GM23338 (cell line): ENCODE measurements around the gene KRTAP5-4.

Experiments used
- CTCF ChIP-seq, 2 experiments: fragments of 200-600 bp in 1 of 2; sonication (generic) in 1 of 2; conservative IDR thresholded peaks; 2 replicates each; pipeline versions ENCODE4 v1.5.1 to v1.6.1; 2016 to 2017; ENCODE audit warnings: antibody characterized with exemption in 2 of 2, low read depth in 2 of 2, mild to moderate bottlenecking in 2 of 2, moderate library complexity in 1 of 2
- EZH2 ChIP-seq: fragments of 200-600 bp; sonication (generic); IDR thresholded peaks from one replicate; pipeline ENCODE4 v1.8.0; 2017; ENCODE audit warnings: antibody characterized with exemption, mild to moderate bottlenecking, low read depth; ENCODE audit not compliant: unreplicated experiment
- EZH2phosphoT487 ChIP-seq: fragments of 200-600 bp; sonication (generic); IDR thresholded peaks from one replicate; pipeline ENCODE4 v1.8.1; 2018; ENCODE audit warnings: antibody characterized with exemption; ENCODE audit not compliant: unreplicated experiment
- REST ChIP-seq: IDR thresholded peaks from one replicate; pipeline ENCODE4 v1.6.1; 2018; ENCODE audit warnings: antibody characterized with exemption; ENCODE audit not compliant: unreplicated experiment

- TF ChIP-seq CTCF (conservative IDR thresholded peaks at IDR 0.05; ENCODE audit: low read depth in 2 of 2) (no peak), EZH2phosphoT487 (no peak), EZH2 (no peak), REST (no peak)
Observed at GRCh38 chr11:1667121-1667850, 45.3 kb upstream of the KRTAP5-4 start.
